NCI-H2107 treated with DMSO at 0.1 percent for 48 hours (cell line): ENCODE data around the gene SEC14L1.

Experiments used
- DNase-seq: peaks from one replicate; lab custom pipeline; 2025; ENCODE audit not compliant: unreplicated experiment; lab: John Stamatoyannopoulos, UW

The SEC14L1 gene

GRCh38 chr17:77160875-77161530, 20.2 kb downstream of the SEC14L1 start:
- peak; percentile 25 for DNase-seq

GRCh38 chr17:77161953-77162352, 21.2 kb downstream of the SEC14L1 start:
- no peak for DNase-seq

GRCh38 chr17:77163001-77163400, 22.2 kb downstream of the SEC14L1 start:
- no peak for DNase-seq

GRCh38 chr17:77163511-77164280, 22.9 kb downstream of the SEC14L1 start:
- DNase-seq: no peak

- peak; percentile 80 for DNase-seq
Observed at GRCh38 chr17:77164483-77165091, 23.8 kb downstream of the SEC14L1 start.

- no peak for DNase-seq
Observed at GRCh38 chr17:77165577-77165976, 24.8 kb downstream of the SEC14L1 start.

- no peak for DNase-seq
Observed at GRCh38 chr17:77167472-77168306, 26.9 kb downstream of the SEC14L1 start.

GRCh38 chr17:77173104-77173503, 32.3 kb downstream of the SEC14L1 start:
- no peak for DNase-seq

- no peak for DNase-seq
Observed at GRCh38 chr17:77174928-77175661, 34.3 kb downstream of the SEC14L1 start.

- DNase-seq: no peak
Observed at GRCh38 chr17:77177002-77177741, 36.4 kb downstream of the SEC14L1 start.

GRCh38 chr17:77178050-77178449, 37.3 kb downstream of the SEC14L1 start:
- DNase-seq: no peak

GRCh38 chr17:77178563-77178962, 37.8 kb downstream of the SEC14L1 start:
- DNase-seq: no peak

GRCh38 chr17:77180503-77181357, 40.0 kb downstream of the SEC14L1 start:
- no peak for DNase-seq

GRCh38 chr17:77182205-77183172, 41.7 kb downstream of the SEC14L1 start:
- no peak for DNase-seq

GRCh38 chr17:77184474-77184873, 43.7 kb downstream of the SEC14L1 start:
- DNase-seq: no peak

GRCh38 chr17:77185137-77185536, 44.4 kb downstream of the SEC14L1 start:
- DNase-seq: no peak

GRCh38 chr17:77186141-77186604, 45.4 kb downstream of the SEC14L1 start:
- DNase-seq: no peak
